C1 segment of cervical spinal cord (tissue), 14 donors: ENCODE results near the gene FBXL7.
A peak's percentile ranks its signal among the peaks of the same experiment; 100 is the strongest.

ENCODE experiments used
- DNase-seq, 14 donors: peaks; one replicate each; lab custom pipeline; 2025; lab: John Stamatoyannopoulos, UW

Gene FBXL7

GRCh38 chr5:15577132-15577531, 77.2 kb downstream of the FBXL7 start:
- DNase-seq, result no peak

- DNase-seq, result no peak
Observed at GRCh38 chr5:15577831-15578230, 77.9 kb downstream of the FBXL7 start.

- no peak for DNase-seq
Observed at GRCh38 chr5:15579193-15579990, 79.4 kb downstream of the FBXL7 start.

- no peak for DNase-seq
Observed at GRCh38 chr5:15584528-15584927, 84.5 kb downstream of the FBXL7 start.

- no peak for DNase-seq
Observed at GRCh38 chr5:15585128-15585527, 85.1 kb downstream of the FBXL7 start.

GRCh38 chr5:15585841-15586591, 86.0 kb downstream of the FBXL7 start:
- DNase-seq, result no peak

- DNase-seq, result no peak
Observed at GRCh38 chr5:15587916-15588315, 87.9 kb downstream of the FBXL7 start.

- no peak for DNase-seq
Observed at GRCh38 chr5:15592728-15593127, 92.7 kb downstream of the FBXL7 start.

- DNase-seq, result no peak
Observed at GRCh38 chr5:15594977-15595568, 95.1 kb downstream of the FBXL7 start.

- DNase-seq, result no peak
Observed at GRCh38 chr5:15595929-15596328, 95.9 kb downstream of the FBXL7 start.

- no peak for DNase-seq
Observed at GRCh38 chr5:15596936-15597335, 97.0 kb downstream of the FBXL7 start.

GRCh38 chr5:15597804-15598203, 97.8 kb downstream of the FBXL7 start:
- DNase-seq, result no peak

- no peak for DNase-seq
Observed at GRCh38 chr5:15598294-15598902, 98.4 kb downstream of the FBXL7 start.

- no peak for DNase-seq
Observed at GRCh38 chr5:15600035-15600434, 100.1 kb downstream of the FBXL7 start.

GRCh38 chr5:15601274-15601673, 101.3 kb downstream of the FBXL7 start:
- DNase-seq, result no peak

- peak in 1 of 14 donors; percentile 6 for DNase-seq
Observed at GRCh38 chr5:15601853-15602252, 101.9 kb downstream of the FBXL7 start.

GRCh38 chr5:15604986-15605385, 105.0 kb downstream of the FBXL7 start:
- no peak for DNase-seq

- no peak for DNase-seq
Observed at GRCh38 chr5:15606197-15606596, 106.2 kb downstream of the FBXL7 start.

- DNase-seq, result no peak
Observed at GRCh38 chr5:15607076-15607475, 107.1 kb downstream of the FBXL7 start.

- DNase-seq, result peak in 1 of 14 donors; percentile 8
Observed at GRCh38 chr5:15609076-15609725, 109.2 kb downstream of the FBXL7 start.

GRCh38 chr5:15610216-15610615, 110.2 kb downstream of the FBXL7 start:
- no peak for DNase-seq

- DNase-seq, result no peak
Observed at GRCh38 chr5:15611008-15611407, 111.0 kb downstream of the FBXL7 start.
